Neural progenitor cell (in vitro differentiated cells): ENCODE measurements around the gene U2AF2.

Experiments used
- EZH2 ChIP-seq: fragments of 200-600 bp; sonication (generic); IDR thresholded peaks from 2 replicates; pipeline ENCODE4 v1.6.1; 2017; ENCODE audit warnings: antibody characterized with exemption, mild to moderate bottlenecking, moderate library complexity
- EZH2phosphoT487 ChIP-seq: fragments of 200-600 bp; sonication (generic); IDR thresholded peaks from 2 replicates; pipeline ENCODE4 v1.6.1; 2017; ENCODE audit warnings: antibody characterized with exemption
- TF ChIP-seq, protein P1 (sequence below): fragments of 200-600 bp; sonication (generic); IDR thresholded peaks from 2 replicates; pipeline ENCODE4 v1.5.1; 2017; ENCODE audit warnings: antibody characterized with exemption, mild to moderate bottlenecking

DNA sequence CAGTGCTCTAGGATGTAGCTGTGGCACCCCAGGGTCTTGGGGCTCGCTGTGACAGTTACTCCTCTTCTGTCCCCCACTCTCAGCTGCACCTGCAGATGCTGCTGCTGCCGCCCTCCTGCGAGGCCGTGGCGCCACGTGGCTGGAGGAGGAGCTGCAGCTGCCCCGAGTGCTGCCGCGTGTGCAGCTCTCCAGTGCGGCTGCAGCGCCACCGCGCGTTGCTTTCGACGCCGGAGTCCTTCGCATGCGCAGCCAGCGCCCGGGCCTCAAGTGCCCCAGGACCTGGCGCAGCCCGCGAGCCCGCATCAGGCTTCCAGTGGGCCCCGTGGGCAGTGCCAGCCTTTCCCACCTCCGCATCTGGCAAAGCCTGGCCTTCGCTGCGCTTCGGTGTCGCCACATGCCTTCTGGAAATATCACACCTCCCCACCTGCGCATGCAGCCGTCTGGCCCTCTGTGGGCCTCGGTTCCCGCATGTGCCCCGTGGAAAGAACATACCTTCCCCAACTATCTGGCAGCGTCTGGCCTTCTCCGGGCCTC is 14.7 kb upstream of the U2AF2 start:
- TF ChIP-seq, protein P1, sequence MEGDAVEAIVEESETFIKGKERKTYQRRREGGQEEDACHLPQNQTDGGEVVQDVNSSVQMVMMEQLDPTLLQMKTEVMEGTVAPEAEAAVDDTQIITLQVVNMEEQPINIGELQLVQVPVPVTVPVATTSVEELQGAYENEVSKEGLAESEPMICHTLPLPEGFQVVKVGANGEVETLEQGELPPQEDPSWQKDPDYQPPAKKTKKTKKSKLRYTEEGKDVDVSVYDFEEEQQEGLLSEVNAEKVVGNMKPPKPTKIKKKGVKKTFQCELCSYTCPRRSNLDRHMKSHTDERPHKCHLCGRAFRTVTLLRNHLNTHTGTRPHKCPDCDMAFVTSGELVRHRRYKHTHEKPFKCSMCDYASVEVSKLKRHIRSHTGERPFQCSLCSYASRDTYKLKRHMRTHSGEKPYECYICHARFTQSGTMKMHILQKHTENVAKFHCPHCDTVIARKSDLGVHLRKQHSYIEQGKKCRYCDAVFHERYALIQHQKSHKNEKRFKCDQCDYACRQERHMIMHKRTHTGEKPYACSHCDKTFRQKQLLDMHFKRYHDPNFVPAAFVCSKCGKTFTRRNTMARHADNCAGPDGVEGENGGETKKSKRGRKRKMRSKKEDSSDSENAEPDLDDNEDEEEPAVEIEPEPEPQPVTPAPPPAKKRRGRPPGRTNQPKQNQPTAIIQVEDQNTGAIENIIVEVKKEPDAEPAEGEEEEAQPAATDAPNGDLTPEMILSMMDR, result peak; percentile 22
- TF ChIP-seq EZH2phosphoT487, result no peak
- TF ChIP-seq EZH2, result no peak
